SK-N-MC (cell line): ENCODE measurements around the gene CDK5R2.

Source experiments
- EZH2 ChIP-seq: fragments of 200-600 bp; sonication (generic); IDR thresholded peaks from one replicate; pipeline ENCODE4 v1.6.1; 2017; ENCODE audit warnings: antibody characterized with exemption
- POLR2AphosphoS5 ChIP-seq: IDR thresholded peaks from 2 replicates; pipeline ENCODE4 v1.6.1; 2012; ENCODE audit warnings: mild to moderate bottlenecking, low read depth, low read length, borderline replicate concordance

DNA sequence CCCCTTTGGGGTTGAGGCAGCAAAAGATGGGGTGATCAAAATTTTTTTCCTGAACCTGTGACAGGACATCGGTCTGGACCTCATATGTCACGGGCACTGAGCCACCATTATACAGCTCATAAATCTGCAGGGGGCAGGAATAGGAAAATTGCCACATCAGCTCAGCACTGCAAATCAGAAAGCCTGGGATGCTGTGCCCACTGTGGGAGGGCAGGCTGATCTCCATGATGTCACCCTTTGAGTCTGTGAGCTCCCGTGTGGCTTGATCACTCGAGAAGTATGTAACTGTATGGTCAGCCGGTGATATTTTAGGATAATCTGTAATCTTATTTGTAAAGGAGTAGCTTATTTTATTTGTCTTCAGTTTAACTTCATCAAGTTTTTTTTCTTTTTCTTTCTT, 51.4 kb downstream of the CDK5R2 start:
- no peak for TF ChIP-seq EZH2
- no peak for TF ChIP-seq POLR2AphosphoS5
